ENCODE data around the gene BTF3L4. TPM values are rescaled to one million over a fixed set of nuclear protein-coding genes. Genes with fewer than 3 reads are reported as not detected.
"Not testable (repeated sequence)": the region's sequence is repeated elsewhere in the genome, so short reads cannot be mapped to it uniquely, and the experiment has no call there.

Gene BTF3L4
- total RNA-seq, 2 experiments from 2014 or later, result 38.4 to 38.7 TPM

DNA sequence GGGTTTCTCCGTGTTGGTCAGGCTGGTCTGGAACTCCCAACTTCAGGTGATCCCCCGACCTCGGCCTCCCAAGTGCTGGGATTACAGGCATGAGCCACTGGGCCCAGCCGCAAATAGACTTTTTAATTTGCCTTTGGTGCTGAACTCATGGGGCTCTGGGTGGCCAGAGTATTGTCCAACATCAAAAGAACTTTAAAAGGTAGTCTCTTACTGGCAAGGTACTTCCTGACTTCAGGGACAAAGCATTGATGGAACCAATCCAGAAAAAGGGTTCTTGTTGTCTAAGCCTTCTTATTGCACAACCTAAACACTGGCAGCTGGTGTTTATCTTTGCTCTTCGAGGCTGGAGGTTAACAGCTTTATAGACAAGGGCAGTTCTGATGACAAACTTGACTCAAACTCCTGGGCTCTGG is 18.7 kb upstream of the BTF3L4 start:
- no peak overlapping the region for H3K4me3 Mint-ChIP-seq
- no peak for DNase-seq
- no peak overlapping the region for H3K27ac Mint-ChIP-seq
- peaks cover 23% of the 10 kb centered on the region for H3K36me3 Mint-ChIP-seq (ENCODE audit: low read depth)
- peaks cover 9% of the 10 kb centered on the region for H3K4me1 Mint-ChIP-seq (ENCODE audit: low read depth)
- intact Hi-C loops (cut with micrococcal nuclease), result no loop called here
- CTCF ChIA-PET, result interaction anchor here (0.8 kb wide), 1 partner anchor 13 kb away, joined by 3 read pairs; no protein-coding TSS in a partner anchor
- no peaks in the 10 kb centered on the region for H3K27me3 Mint-ChIP-seq (ENCODE audit: low read depth)
- no peaks in the 10 kb centered on the region for H3K9me3 Mint-ChIP-seq

GRCh38 chr1:52037909-52038308 is 18.2 kb upstream of the BTF3L4 start:
- no peak overlapping the region for H3K4me3 Mint-ChIP-seq
- H3K36me3 Mint-ChIP-seq (ENCODE audit: low read depth), result peaks cover 18% of the 10 kb centered on the region
- CTCF ChIA-PET, result no interaction called here
- H3K27ac Mint-ChIP-seq, result no peak overlapping the region
- intact Hi-C loops (cut with micrococcal nuclease), result no loop called here
- DNase-seq, result no peak
- no peaks in the 10 kb centered on the region for H3K9me3 Mint-ChIP-seq
- peaks cover 6% of the 10 kb centered on the region for H3K4me1 Mint-ChIP-seq (ENCODE audit: low read depth)
- no peaks in the 10 kb centered on the region for H3K27me3 Mint-ChIP-seq (ENCODE audit: low read depth)

DNA sequence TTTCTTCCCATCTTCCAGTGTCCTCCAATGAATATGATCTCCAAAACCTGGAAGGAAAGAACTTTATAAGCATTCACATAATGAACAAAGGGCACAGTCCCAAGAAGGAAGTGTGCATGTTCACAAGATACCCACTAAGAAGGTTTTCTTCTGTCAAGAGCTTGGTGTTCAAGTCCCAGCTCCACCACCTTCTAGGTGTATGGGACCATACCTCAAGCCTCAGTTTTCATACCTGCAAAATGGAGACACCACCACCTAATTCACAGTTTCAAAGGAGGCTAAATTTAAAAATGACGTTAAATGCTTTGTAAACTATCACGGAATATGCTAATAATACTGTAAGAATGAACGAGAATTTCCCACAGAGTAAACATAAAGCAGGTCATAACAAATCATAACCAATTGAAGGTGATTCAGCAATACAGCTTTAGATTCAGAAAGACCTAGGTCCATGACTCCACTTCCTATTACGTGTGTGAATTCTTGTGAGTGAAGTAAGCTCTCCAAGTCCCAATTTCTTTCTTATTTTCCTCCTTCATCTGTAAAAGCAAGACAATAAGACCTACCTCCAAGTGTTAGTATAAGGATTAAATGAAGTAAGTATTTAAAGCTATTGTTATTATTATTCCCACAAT is 14.4 kb upstream of the BTF3L4 start:
- H3K4me1 Mint-ChIP-seq (ENCODE audit: low read depth), result peaks cover 10% of the 10 kb centered on the region
- H3K27me3 Mint-ChIP-seq (ENCODE audit: low read depth), result no peaks in the 10 kb centered on the region
- intact Hi-C loops (cut with micrococcal nuclease), result no loop called here
- no peak overlapping the region for H3K4me3 Mint-ChIP-seq
- peaks cover 17% of the 10 kb centered on the region for H3K36me3 Mint-ChIP-seq (ENCODE audit: low read depth)
- no peaks in the 10 kb centered on the region for H3K9me3 Mint-ChIP-seq
- no peak for DNase-seq
- CTCF ChIA-PET, result no interaction called here
- H3K27ac Mint-ChIP-seq, result no peak overlapping the region

GRCh38 chr1:52045236-52045635 is 10.9 kb upstream of the BTF3L4 start:
- H3K36me3 Mint-ChIP-seq (ENCODE audit: low read depth), result peaks cover 14% of the 10 kb centered on the region
- intact Hi-C loops (cut with micrococcal nuclease), result no loop called here
- DNase-seq, result no peak
- H3K4me3 Mint-ChIP-seq, result no peak overlapping the region
- H3K9me3 Mint-ChIP-seq, result no peaks in the 10 kb centered on the region
- H3K27me3 Mint-ChIP-seq (ENCODE audit: low read depth), result no peaks in the 10 kb centered on the region
- peaks cover 13% of the 10 kb centered on the region for H3K4me1 Mint-ChIP-seq (ENCODE audit: low read depth)
- no peak overlapping the region for H3K27ac Mint-ChIP-seq
- CTCF ChIA-PET, result no interaction called here

DNA sequence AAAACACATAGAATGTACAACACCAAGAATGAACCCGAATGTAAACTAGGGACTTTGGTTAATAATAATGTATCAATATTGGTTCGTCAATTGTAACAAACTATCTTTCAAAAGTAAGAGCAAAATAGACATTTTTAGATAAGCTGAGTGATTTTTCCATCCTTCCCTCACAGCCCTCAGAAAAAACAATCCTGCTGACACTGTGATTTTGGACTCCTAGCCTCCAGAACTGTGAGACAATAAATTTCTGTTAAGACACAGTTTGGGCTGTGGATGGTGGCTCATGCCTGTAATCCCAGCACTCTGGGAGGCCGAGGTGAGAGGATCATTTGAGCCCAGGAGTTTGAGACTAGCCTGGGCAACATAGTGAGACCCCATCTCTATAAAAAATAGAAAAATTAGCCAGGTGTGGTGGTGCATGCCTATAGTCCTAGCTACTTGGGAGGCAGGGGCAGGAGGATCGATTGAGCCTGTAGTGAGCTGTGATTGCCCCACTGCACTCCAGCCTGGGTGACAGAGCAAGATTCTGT is 10.4 kb upstream of the BTF3L4 start:
- Mint-ChIP-seq H3K4me1 (ENCODE audit: low read depth) (peaks cover 15% of the 10 kb centered on the region), H3K36me3 (ENCODE audit: low read depth) (peaks cover 16% of the 10 kb centered on the region)
- DNase-seq; H3K27ac Mint-ChIP-seq; intact Hi-C loops (cut with micrococcal nuclease); H3K9me3 Mint-ChIP-seq; H3K27me3 Mint-ChIP-seq (ENCODE audit: low read depth); H3K4me3 Mint-ChIP-seq: not testable (repeated sequence)
- CTCF ChIA-PET, result interaction anchor here (1.1 kb wide), 1 partner anchor 23 kb away, joined by 4 read pairs; no protein-coding TSS in a partner anchor

DNA sequence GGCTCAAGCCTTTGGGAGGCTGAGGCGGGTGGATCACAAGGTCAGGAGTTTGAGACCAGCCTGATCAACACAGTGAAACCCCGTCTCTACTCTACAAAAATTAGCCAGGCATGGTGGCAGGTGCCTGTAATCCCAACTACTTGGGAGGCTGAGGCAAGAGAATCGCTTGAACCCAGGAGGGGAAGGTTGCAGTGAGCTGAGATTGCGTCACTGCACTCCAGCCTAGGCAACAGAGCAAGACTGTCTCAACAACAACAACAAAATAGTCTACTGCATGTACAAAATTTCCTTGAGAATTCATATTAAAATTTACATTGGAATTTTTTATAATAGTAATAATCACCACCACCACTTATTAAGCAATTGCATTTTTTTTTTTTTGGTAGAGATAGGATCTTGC is 6.8 kb upstream of the BTF3L4 start:
- CTCF ChIA-PET; H3K4me3 Mint-ChIP-seq; H3K27ac Mint-ChIP-seq; DNase-seq; H3K9me3 Mint-ChIP-seq; intact Hi-C loops (cut with micrococcal nuclease); H3K27me3 Mint-ChIP-seq (ENCODE audit: low read depth): not testable (repeated sequence)
- peaks cover 25% of the 10 kb centered on the region for H3K36me3 Mint-ChIP-seq (ENCODE audit: low read depth)
- peaks cover 31% of the 10 kb centered on the region for H3K4me1 Mint-ChIP-seq (ENCODE audit: low read depth)

DNA sequence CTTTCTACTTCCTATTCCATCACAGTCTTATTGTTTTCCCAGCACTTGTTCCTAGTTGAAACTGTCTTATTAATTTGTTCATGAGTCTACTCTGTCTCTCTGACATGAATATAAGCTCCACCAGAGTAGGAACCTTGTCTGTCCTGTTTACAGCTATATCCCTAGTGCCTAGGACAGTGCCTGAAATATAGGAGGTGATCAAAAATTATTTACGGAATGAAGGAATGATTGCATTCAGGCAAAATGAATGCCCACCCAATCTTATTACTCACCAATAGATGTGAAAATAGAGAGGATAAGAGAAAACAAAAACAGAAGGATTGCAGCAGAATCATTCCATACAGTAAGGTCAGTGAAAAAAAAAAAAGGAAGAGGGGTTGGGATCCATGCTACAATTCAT is 2.2 kb upstream of the BTF3L4 start:
- DNase-seq, result no peak
- peak overlapping the region; percentile 94 for H3K4me3 Mint-ChIP-seq
- peaks cover 41% of the 10 kb centered on the region for H3K4me1 Mint-ChIP-seq (ENCODE audit: low read depth)
- no peaks in the 10 kb centered on the region for H3K9me3 Mint-ChIP-seq
- CTCF ChIA-PET, result interaction anchor here (0.6 to 1.2 kb wide), 4 partner anchors 14 to 76 kb away, joined by 3 to 5 read pairs (median 4); no protein-coding TSS in a partner anchor
- peak overlapping the region; percentile 6 for H3K27ac Mint-ChIP-seq
- intact Hi-C loops (cut with micrococcal nuclease), result loop anchor here (2.0 to 10.0 kb wide), 2 partner anchors 499 to 671 kb away; partner anchors contain the start of genes TUT4 and ZYG11B
- no peaks in the 10 kb centered on the region for H3K27me3 Mint-ChIP-seq (ENCODE audit: low read depth)
- peaks cover 14% of the 10 kb centered on the region for H3K36me3 Mint-ChIP-seq (ENCODE audit: low read depth)

GRCh38 chr1:52054496-52055065 is 1.5 kb upstream of the BTF3L4 start:
- peaks cover 46% of the 10 kb centered on the region for H3K4me1 Mint-ChIP-seq (ENCODE audit: low read depth)
- H3K4me3 Mint-ChIP-seq, result peak overlapping the region; percentile 94
- CTCF ChIA-PET, result interaction anchor here (0.6 to 1.2 kb wide), 4 partner anchors 13 to 340 kb away, joined by 3 to 5 read pairs (median 4); no protein-coding TSS in a partner anchor

DNA sequence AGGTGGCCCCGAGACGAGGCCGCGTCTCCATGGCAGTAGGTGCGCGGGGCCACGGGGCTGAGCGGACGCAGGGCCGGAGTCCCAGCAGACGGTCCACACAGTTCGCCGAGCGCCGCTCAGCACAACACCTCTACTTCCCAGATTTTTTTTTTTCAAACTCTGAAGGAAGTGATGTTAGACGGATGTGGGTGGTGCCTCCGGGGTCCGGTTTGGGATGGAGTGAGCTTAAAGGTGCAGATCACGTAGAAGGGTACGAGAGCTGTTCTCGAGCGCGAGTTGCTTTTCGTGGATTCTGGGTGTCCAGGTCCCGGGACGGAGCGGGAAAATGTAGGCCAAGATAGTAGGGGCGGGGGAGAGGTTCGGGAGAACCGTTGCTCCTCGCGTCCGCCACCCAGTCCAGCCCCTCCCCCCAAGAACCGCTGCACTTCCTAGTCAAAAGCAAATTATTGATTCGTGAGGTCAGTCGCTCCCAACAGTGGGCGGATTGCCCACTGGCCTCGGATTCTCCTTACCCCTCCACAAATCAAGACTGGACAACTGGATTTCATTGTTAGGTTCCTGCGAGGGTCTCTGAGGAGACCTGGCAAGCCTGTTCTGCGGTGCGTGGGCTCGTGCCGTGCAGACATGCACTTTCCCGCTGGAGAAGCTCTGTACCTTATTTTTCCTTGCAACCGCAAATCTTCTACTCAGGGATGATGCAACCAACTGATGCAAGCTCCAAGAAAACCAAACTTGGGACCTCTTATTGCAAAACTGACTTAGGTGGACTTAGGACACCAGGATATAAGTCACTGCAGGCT is 829 bp upstream of the BTF3L4 start, which contains the start of gene TXNDC12:
TSS of gene TXNDC12 (minus strand) at position 126 of the 800 bp plus-strand sequence. CDS start at position 31, 95 bp downstream.
- CTCF ChIA-PET, result interaction anchor here (0.6 to 1.0 kb wide), 3 partner anchors 84 to 631 kb away, joined by 3 read pairs; no protein-coding TSS in a partner anchor

More at GRCh38 chr1:52054496-52055065, 1.5 kb upstream of the BTF3L4 start:
- intact Hi-C loops (cut with micrococcal nuclease), result loop anchor here (2.0 to 10.0 kb wide), 6 partner anchors 437 to 873 kb away; partner anchors contain the start of genes OSBPL9, RNF11, SCP2 and TUT4
- Mint-ChIP-seq H3K27ac (peak overlapping the region; percentile 98), H3K9me3 (no peaks in the 10 kb centered on the region), H3K27me3 (ENCODE audit: low read depth) (no peaks in the 10 kb centered on the region), H3K36me3 (ENCODE audit: low read depth) (peaks cover 18% of the 10 kb centered on the region)
- DNase-seq, result no peak

DNA sequence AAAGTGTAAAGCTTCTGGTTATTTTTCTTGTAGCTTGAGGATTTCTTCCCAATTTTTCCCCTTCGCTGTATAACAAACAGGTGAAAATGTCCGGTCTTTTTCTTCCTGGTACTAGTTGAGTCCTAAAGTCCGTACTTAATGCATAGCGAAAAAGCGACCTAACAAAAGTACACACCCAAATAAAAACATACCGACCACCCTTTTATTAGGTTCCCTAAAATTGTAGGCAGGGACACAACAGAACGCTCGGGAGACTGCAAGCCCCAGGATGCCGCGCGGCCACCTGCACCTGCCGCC is 281 bp upstream of the BTF3L4 start:
- Mint-ChIP-seq H3K27ac (peak overlapping the region; percentile 98), H3K36me3 (ENCODE audit: low read depth) (peaks cover 23% of the 10 kb centered on the region), H3K4me3 (peak overlapping the region; percentile 94), H3K4me1 (ENCODE audit: low read depth) (peaks cover 43% of the 10 kb centered on the region), H3K9me3 (no peaks in the 10 kb centered on the region), H3K27me3 (ENCODE audit: low read depth) (no peaks in the 10 kb centered on the region)
- DNase-seq, result no peak
- intact Hi-C loops (cut with micrococcal nuclease), result loop anchor here (1.0 to 10.0 kb wide), 14 partner anchors 23 to 958 kb away; partner anchors contain the start of genes CC2D1B, KTI12, NRDC and ORC1
- CTCF ChIA-PET, result interaction anchor here (1.0 kb wide), 1 partner anchor 630 kb away, joined by 3 read pairs; no protein-coding TSS in a partner anchor

More for the DNA sequence above, 829 bp upstream of the BTF3L4 start, which contains the start of gene TXNDC12:
- Mint-ChIP-seq H3K4me1 (ENCODE audit: low read depth) (peaks cover 43% of the 10 kb centered on the region), H3K27ac (peak within 1 kb of the TSS; percentile 98), H3K27me3 (ENCODE audit: low read depth) (no peaks in the 10 kb centered on the region), H3K4me3 (peak within 1 kb of the TSS; percentile 94), H3K36me3 (ENCODE audit: low read depth) (peaks cover 20% of the 10 kb centered on the region), H3K9me3 (no peaks in the 10 kb centered on the region)
- peak; percentile 85 for DNase-seq
- intact Hi-C loops (cut with micrococcal nuclease), result loop anchor here (2.0 to 10.0 kb wide), 6 partner anchors 438 to 872 kb away; partner anchors contain the start of genes OSBPL9, RNF11, SCP2 and TUT4

DNA sequence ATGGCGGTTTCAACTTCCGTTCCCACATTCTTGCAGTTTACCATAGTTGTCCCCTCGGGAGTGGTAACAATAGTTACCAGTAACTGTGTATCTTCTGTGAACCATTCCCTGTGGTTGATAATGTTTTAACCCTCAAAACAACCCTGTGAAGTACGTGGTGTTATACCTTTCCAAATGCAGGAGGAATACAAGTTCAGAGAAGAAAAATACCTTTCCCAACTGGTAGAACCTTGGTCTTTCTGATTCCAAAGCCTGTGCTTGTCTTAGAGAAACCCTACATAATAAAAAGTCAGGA is 789 bp downstream of the BTF3L4 start:
- H3K4me3 Mint-ChIP-seq, result peak overlapping the region; percentile 94
- no peak for DNase-seq
- peak overlapping the region; percentile 94 for H3K27ac Mint-ChIP-seq
- H3K4me1 Mint-ChIP-seq (ENCODE audit: low read depth), result peaks cover 40% of the 10 kb centered on the region
- peaks cover 26% of the 10 kb centered on the region for H3K36me3 Mint-ChIP-seq (ENCODE audit: low read depth)
- intact Hi-C loops (cut with micrococcal nuclease), result loop anchor here (1.0 to 10.0 kb wide), 13 partner anchors 24 to 957 kb away; partner anchors contain the start of genes CC2D1B, KTI12, NRDC and ORC1
- CTCF ChIA-PET, result interaction anchor here (0.5 to 1.1 kb wide), 4 partner anchors 48 to 290 kb away, joined by 3 to 4 read pairs (median 3); no protein-coding TSS in a partner anchor
- H3K9me3 Mint-ChIP-seq, result no peaks in the 10 kb centered on the region
- H3K27me3 Mint-ChIP-seq (ENCODE audit: low read depth), result no peaks in the 10 kb centered on the region

Data from activated naive CD4-positive, alpha-beta T cell treated with anti-CD3 and anti-CD28 coated beads for 36 hours (primary cell).